Spleen (tissue), 7 donors: ENCODE results near the gene PLCG2.
"Not testable (repeated sequence)": the region's sequence is repeated elsewhere in the genome, so short reads cannot be mapped to it uniquely, and the experiment has no call there.

ENCODE experiments used
- POLR2A ChIP-seq, 3 donors: fragments of 450-650 bp; IDR thresholded peaks; one replicate each; pipeline ENCODE4 v1.5.1; 2017; ENCODE audit warnings: antibody characterized with exemption in 3 of 3, mild to moderate bottlenecking in 1 of 3
- POLR2AphosphoS5 ChIP-seq, 3 donors: sonication (generic); formaldehyde crosslinking; IDR thresholded peaks; one replicate each; pipeline ENCODE4 v1.5.1; 2017; ENCODE audit warnings: antibody characterized with exemption in 3 of 3
- TF ChIP-seq, protein P1 (sequence below), 11 experiments: fragments of 200-600 bp in 7 of 11; fragments of 450-650 bp in 4 of 11; sonication (generic) in 4 of 11; IDR thresholded peaks in 8 of 11; conservative IDR thresholded peaks in 3 of 11; 1 replicate in 7 of 11; 2 replicates in 4 of 11; pipeline versions ENCODE4 v1.4.0 to v1.8.0; 2016 to 2021; ENCODE audit warnings: antibody characterized with exemption in 11 of 11, inconsistent platforms in 4 of 11, mild to moderate bottlenecking in 1 of 11
- donor health status: DM: no; HTN: no; CAD: no; lungs with moderate emphysema.
- donor health status: DM: no; HTN: no; CAD: no.
- donor health status: DM: no; HTN: no; CAD: no.

DNA sequence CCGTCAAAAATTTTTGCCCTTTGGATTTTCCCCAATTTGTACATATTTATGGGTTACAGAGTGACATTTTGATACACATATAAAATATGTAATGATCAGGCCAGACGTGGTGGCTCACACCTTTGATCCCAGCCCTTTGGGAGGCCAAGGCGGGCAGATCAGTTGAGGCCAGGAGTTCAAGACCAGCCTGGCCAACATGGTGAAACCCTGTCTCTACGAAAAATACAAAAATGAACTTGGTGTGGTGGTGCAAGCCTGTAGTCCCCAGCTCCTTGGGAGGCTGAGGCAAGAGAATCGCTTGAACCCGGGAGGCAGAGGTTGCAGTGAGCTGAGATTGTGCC is 37.7 kb upstream of the PLCG2 start:
- TF ChIP-seq, protein P1, sequence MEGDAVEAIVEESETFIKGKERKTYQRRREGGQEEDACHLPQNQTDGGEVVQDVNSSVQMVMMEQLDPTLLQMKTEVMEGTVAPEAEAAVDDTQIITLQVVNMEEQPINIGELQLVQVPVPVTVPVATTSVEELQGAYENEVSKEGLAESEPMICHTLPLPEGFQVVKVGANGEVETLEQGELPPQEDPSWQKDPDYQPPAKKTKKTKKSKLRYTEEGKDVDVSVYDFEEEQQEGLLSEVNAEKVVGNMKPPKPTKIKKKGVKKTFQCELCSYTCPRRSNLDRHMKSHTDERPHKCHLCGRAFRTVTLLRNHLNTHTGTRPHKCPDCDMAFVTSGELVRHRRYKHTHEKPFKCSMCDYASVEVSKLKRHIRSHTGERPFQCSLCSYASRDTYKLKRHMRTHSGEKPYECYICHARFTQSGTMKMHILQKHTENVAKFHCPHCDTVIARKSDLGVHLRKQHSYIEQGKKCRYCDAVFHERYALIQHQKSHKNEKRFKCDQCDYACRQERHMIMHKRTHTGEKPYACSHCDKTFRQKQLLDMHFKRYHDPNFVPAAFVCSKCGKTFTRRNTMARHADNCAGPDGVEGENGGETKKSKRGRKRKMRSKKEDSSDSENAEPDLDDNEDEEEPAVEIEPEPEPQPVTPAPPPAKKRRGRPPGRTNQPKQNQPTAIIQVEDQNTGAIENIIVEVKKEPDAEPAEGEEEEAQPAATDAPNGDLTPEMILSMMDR (IDR thresholded peaks at IDR 0.05 in 8 of 11, conservative IDR thresholded peaks at IDR 0.05 in 3 of 11) = not testable (repeated sequence)
- not testable (repeated sequence) for TF ChIP-seq POLR2A, POLR2AphosphoS5 (IDR thresholded peaks at IDR 0.05)
